HG02852 (cell line): ENCODE data around the gene TERB1.
"Not testable (repeated sequence)": the region's sequence is repeated elsewhere in the genome, so short reads cannot be mapped to it uniquely, and the experiment has no call there.

Source experiments
- ATAC-seq: cut with Tn5 transposase; IDR thresholded peaks from one replicate; pipeline ENCODE4 v1.9.1; 2021; ENCODE audit warnings: mild to moderate bottlenecking, moderate library complexity; ENCODE audit not compliant: unreplicated experiment

TERB1 gene

GRCh38 chr16:66824006-66824405 lies 22.6 kb upstream of the TERB1 start:
- no peak for ATAC-seq

GRCh38 chr16:66814734-66815133 lies 13.3 kb upstream of the TERB1 start:
- no peak for ATAC-seq

GRCh38 chr16:66811043-66811442 lies 9.7 kb upstream of the TERB1 start:
- ATAC-seq: no peak

- ATAC-seq: no peak
Observed at GRCh38 chr16:66810391-66810790, 9.0 kb upstream of the TERB1 start.

GRCh38 chr16:66809765-66810164 lies 8.4 kb upstream of the TERB1 start:
- ATAC-seq: no peak

GRCh38 chr16:66802159-66802558 lies 775 bp upstream of the TERB1 start:
- ATAC-seq: no peak

GRCh38 chr16:66800856-66801255 lies 528 bp downstream of the TERB1 start:
- no peak for ATAC-seq

DNA sequence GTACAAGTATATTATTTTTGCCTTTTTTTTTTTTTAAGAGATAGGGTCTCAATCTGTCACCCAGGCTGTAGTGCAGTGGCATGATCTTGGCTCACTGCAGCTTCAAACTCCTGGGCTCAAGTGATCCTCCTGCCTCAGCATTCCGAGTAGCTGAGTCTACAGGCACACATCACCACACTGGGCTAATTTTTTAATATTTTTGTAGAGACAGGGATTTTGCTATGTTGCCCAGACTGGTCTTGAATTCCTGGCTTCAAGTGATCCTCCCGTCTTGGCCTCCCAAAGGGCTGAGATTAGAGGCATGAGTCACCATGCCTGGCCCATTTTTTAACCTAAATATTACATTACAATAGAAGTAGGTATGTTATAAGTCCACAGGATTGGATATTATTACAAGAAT lies 3.2 kb downstream of the TERB1 start:
- no peak for ATAC-seq

DNA sequence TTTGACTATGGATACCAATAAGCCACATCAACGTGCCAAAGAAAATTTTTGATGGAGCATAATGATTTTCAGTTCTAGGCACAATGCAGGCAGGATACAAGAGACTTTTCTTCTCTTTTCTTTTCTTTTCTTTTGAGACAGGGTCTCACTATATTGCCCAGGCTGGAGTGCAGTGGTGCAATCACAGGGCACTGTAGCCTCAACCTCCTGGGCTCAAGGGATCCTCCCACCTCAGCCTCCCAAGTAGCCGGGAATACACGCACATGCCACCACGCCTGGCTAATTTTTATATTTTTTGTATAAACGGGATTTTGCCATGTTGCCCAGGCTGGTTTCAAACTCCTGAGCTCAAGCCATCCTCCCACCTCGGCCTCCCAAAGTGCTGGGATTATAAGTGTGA lies 7.4 kb downstream of the TERB1 start:
- not testable (repeated sequence) for ATAC-seq

GRCh38 chr16:66790130-66790733 lies 11.2 kb downstream of the TERB1 start:
- no peak for ATAC-seq

- no peak for ATAC-seq
Observed at GRCh38 chr16:66787427-66787826, 14.0 kb downstream of the TERB1 start.

GRCh38 chr16:66786551-66786950 lies 14.8 kb downstream of the TERB1 start:
- ATAC-seq: no peak

DNA sequence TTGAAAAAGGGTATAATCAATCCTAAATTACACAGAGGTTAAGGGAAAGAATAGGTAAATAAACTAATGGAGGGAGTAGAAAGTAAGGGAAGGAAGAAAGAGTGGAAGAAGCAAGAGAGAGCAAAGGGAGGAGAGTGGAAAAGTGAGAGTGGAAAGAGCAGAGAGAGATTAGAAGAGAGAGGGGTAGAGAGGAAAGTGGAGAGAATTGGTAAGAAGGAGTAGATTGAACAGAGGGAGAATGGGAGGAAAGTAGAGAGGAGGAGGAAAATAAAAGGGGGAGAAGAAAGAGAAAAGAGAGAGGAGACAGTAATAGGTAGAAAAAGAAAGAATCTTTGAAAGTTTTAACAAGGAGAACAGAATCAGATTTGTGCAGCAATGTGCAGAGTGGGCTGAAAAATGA lies 24.9 kb downstream of the TERB1 start:
- no peak for ATAC-seq

DNA sequence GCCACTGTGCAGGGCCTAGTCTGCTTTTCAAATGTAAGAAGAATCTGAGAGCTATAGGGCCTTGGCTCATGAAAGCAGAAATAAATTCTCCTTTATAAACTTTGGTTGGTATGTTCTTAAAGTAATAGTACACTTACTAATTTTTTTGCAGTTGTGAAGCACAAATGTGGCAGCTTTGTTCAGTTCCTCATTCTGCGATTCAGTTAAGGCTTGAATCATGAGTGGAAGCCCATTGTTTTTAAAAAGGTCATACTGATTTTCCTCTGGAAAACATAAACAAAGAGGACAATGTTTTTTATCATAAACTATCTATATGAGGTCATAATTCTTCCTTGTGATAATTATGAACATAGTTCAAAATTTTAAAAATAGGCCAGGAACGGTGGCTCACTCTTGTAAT lies 26.4 kb downstream of the TERB1 start:
- no peak for ATAC-seq

DNA sequence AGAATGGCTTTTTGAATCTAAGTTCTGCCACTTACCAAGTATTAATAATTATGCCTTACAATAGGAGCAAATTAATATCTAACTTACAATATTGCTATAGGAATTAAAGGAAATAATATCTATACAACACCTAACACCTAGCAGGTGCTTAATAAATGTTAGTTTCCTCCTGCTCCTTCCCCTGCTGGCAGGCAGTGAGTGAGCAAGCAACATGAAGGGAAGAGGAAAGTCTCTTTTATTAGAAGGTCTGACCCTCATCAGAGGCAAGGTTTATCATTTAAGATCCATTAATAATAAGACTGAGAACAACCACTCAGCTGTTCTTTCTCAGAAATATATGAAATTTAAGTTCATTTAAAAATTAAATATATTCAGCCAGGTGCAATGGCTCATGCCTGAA lies 43.3 kb downstream of the TERB1 start:
- no peak for ATAC-seq

- ATAC-seq: no peak
Observed at GRCh38 chr16:66754819-66755218, 46.6 kb downstream of the TERB1 start.

DNA sequence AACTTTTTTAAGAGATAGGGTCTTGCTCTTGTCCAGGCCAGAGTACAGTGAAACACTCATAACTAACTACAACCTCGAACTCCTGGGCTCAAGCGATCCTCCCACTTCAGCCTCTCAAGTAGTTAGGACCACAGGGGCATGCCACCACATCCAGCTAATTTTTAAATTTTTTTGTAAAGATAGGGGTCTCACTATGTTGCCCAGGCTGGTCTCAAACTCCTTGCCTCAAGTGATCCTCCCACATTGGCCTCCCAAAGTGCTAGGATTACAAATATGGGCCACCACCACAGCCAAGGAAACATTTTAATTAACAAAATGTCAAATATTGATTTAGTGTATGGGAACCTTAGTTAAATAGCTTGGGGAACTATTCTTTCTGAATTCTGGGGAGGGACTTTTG lies 47.2 kb downstream of the TERB1 start:
- no peak for ATAC-seq

DNA sequence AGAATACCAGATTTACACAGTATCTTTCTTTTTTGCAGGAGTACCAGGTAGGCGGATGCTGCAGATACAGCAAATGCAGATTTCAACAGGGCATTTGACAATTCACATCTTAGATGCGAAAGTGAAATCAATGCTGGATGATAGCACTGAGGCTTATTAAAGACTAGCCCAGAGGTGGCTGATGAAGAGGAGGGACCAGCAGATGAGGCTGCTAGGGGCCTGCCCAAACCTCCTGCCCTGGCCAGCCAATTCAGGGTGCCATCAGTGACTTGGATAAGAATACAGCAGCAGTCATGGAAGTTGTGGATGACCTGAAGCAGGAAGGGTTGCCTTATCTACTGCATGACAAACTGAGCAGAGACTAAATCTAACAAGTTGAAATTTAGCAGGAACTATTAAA lies 48.4 kb downstream of the TERB1 start:
- no peak for ATAC-seq

DNA sequence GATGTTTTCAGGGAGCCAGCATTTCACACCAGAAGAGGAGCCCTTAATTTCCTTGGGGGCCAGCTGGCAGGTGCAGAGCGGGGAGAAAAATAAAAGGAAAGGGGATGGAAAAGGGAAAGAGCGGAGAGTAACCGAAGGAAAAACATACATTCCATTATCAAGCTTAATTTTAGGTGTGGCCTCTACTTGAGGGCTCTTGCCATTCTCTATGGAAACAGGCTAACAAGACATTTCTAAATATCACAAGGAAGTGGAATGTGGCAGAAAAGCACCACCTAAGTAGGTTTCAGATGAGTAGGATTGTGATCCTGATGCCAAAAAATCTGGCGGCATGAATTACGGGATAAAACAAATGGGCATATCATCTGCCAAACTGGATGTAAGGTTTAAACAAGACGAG lies 49.0 kb downstream of the TERB1 start:
- no peak for ATAC-seq

- no peak for ATAC-seq
Observed at GRCh38 chr16:66751992-66752322, 49.4 kb downstream of the TERB1 start.

DNA sequence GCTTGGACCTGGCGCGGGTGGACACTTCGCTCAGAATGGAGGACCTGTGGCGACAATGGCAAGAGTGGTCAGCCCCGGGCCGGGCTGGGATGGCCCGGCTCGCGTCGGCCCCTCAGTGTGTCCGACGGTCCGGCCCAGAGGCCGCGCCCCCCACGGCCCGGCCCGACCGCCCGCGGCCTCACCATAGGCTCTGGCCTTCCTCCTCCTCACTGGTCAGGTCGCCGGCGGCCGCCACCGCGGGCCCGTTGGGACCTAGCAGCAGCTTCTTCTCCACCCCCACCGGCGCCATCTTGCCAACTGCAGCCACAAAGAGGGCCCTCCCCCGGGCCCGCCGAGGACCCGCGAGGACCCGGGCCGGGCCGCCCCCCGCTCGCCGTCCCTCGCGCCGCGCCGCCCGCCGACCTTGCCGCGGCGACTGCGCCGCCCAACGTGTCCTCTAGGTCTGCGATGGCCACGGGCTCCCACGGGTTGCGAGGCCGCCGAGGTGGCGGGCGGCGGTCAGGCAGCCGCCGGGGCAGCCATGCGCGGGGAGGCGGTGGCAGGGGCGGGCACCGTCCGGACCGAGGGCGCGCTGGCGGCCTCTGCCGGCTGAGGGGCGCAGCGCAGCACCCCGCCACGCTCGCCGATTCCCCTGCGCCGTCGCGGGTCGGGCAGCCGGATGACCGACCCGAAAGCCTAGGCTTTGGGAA lies 49.9 kb downstream of the TERB1 start, which contains the start of gene DYNC1LI2:
Gene DYNC1LI2, minus strand, starts transcription at position 307 of the 689 bp plus-strand sequence. Its CDS starts 18 bp downstream, at position 289.
- ATAC-seq: peak; percentile 85

GRCh38 chr16:66751053-66751302 lies 50.4 kb downstream of the TERB1 start:
- ATAC-seq: peak; percentile 30
